ENCODE measurements around the gene PRELP. TPM values are rescaled to one million over a fixed set of nuclear protein-coding genes. Genes with fewer than 3 reads are reported as not detected.

PRELP gene
- total RNA-seq, 1 donor from 2014 or later, result 2.9 TPM

DNA sequence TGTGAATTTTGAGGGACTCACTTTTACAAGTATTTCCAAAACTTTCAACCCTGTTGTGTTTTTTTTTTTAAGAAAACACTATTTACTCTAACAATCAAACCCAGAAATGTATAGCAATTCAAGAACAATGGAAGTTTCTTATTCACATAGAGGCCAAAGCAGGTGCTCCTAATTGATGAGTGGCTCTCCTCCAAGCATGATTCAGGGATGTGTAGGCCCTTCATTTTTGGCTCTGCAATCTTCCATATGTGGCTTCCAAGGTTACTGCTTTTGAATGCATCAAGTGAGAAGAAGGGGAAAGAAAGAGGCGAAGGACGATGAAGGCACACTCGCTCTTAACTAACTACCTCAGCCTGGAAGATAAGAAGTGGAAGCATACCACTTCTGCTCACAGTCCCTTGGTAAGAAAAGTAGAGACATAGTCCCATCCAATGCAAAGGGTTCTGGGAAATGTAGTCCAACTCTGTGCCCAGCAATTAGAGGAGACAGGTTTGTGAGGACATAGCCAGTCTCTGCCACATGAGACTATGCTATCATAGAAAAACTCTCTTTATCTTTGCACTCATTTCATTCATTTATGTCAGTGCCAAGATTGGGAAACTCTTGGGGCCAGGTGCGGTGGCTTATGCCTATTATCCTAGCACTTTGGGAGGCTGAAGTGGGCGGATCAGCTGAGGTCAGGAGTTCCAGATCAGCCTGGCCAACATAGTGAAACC is 64.4 kb downstream of the PRELP start:
- no peak overlapping the region for H3K27ac Mint-ChIP-seq (ENCODE audit: unreplicated experiment)
- DNase-seq (ENCODE audit: low read depth, low spot score), result no peak
- H3K36me3 Mint-ChIP-seq (ENCODE audit: low read depth), result no peaks in the 10 kb centered on the region
- H3K4me1 Mint-ChIP-seq, result no peaks in the 10 kb centered on the region
- H3K27me3 Mint-ChIP-seq (ENCODE audit: low read depth), result no peaks in the 10 kb centered on the region
- TF ChIP-seq, protein P1, sequence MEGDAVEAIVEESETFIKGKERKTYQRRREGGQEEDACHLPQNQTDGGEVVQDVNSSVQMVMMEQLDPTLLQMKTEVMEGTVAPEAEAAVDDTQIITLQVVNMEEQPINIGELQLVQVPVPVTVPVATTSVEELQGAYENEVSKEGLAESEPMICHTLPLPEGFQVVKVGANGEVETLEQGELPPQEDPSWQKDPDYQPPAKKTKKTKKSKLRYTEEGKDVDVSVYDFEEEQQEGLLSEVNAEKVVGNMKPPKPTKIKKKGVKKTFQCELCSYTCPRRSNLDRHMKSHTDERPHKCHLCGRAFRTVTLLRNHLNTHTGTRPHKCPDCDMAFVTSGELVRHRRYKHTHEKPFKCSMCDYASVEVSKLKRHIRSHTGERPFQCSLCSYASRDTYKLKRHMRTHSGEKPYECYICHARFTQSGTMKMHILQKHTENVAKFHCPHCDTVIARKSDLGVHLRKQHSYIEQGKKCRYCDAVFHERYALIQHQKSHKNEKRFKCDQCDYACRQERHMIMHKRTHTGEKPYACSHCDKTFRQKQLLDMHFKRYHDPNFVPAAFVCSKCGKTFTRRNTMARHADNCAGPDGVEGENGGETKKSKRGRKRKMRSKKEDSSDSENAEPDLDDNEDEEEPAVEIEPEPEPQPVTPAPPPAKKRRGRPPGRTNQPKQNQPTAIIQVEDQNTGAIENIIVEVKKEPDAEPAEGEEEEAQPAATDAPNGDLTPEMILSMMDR (conservative IDR thresholded peaks at IDR 0.05), result no peak
- no peaks in the 10 kb centered on the region for H3K9me3 Mint-ChIP-seq
- no peak overlapping the region for H3K4me3 Mint-ChIP-seq

Other genes starting within 250 kb of the PRELP start
- gene CHIT1, start 246.1 kb upstream of the PRELP start, total RNA-seq, result not detected in 2 replicates
- gene BTG2, start 170.3 kb upstream of the PRELP start, total RNA-seq, result 16.1 and 18.1 TPM in 2 replicates
- 0.35 and 0.39 TPM in 2 replicates for gene FMOD, start 124.7 kb upstream of the PRELP start, total RNA-seq
- not detected in 2 replicates for gene OPTC, start 18.3 kb downstream of the PRELP start, total RNA-seq
- 23.8 and 24.7 TPM in 2 replicates for gene ATP2B4, start 151.0 kb downstream of the PRELP start, total RNA-seq